Epithelial cell of esophagus (primary cell): ENCODE results near the gene SLC7A9.
"Not testable (repeated sequence)": the region's sequence is repeated elsewhere in the genome, so short reads cannot be mapped to it uniquely, and the experiment has no call there.

Experiments
- DNase-seq: peaks from one replicate; pipeline ENCODE4 v3.0.0; 2010; ENCODE audit warnings: low read depth
- H3K4me3 ChIP-seq: 2 replicates; pipeline ENCODE4 v1.5.1; 2011; ENCODE audit warnings: mild to moderate bottlenecking, low read length, control low read depth
- TF ChIP-seq, protein P1 (sequence below): IDR thresholded peaks from 2 replicates; pipeline ENCODE4 v1.5.1; 2011; ENCODE audit warnings: low read depth, mild to moderate bottlenecking, low read length, control low read depth, inconsistent platforms; ENCODE audit not compliant: insufficient read depth; ENCODE audit errors: missing control alignments

SLC7A9 gene

DNA sequence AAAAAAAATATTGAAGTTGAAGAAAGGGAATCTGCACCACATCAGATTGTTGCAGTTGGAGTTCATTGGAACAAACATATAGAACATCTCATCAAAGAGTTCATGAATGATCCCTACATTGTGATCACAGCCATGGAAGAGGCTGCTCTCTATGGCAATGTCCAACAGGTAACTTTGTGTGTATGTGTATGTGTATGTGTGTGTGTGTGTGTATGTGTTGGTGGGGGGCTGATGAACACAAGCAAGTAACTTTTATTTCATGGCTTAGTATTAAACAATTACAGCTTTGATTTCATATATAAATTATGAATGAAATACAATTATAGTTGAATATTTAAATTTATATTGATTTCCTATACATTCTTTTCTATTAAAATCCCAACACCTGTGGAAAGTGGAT is 69.4 kb downstream of the SLC7A9 start:
- no peak overlapping the region for H3K4me3 ChIP-seq
- no peak for DNase-seq
- TF ChIP-seq, protein P1, sequence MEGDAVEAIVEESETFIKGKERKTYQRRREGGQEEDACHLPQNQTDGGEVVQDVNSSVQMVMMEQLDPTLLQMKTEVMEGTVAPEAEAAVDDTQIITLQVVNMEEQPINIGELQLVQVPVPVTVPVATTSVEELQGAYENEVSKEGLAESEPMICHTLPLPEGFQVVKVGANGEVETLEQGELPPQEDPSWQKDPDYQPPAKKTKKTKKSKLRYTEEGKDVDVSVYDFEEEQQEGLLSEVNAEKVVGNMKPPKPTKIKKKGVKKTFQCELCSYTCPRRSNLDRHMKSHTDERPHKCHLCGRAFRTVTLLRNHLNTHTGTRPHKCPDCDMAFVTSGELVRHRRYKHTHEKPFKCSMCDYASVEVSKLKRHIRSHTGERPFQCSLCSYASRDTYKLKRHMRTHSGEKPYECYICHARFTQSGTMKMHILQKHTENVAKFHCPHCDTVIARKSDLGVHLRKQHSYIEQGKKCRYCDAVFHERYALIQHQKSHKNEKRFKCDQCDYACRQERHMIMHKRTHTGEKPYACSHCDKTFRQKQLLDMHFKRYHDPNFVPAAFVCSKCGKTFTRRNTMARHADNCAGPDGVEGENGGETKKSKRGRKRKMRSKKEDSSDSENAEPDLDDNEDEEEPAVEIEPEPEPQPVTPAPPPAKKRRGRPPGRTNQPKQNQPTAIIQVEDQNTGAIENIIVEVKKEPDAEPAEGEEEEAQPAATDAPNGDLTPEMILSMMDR: no peak

DNA sequence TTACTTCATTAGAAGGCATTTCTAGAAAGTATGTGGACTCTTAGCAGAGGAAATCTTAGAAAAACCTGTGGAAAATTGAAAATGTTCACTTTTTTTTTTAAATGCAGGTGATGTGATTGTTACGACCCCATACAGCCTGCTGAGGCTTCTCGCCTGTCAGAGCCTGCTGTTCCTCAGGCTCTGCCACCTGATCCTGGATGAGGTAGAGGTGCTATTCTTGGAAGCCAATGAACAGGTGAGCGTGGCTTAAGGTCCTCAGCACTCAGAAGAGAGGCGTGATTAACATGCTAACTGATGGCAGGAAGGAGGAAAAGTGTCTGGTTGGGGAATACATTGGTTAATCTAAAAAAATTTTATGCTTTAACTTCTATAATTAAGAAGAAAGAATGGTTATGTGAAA is 71.4 kb downstream of the SLC7A9 start:
- no peak overlapping the region for H3K4me3 ChIP-seq
- no peak for DNase-seq
- TF ChIP-seq, protein P1: no peak

DNA sequence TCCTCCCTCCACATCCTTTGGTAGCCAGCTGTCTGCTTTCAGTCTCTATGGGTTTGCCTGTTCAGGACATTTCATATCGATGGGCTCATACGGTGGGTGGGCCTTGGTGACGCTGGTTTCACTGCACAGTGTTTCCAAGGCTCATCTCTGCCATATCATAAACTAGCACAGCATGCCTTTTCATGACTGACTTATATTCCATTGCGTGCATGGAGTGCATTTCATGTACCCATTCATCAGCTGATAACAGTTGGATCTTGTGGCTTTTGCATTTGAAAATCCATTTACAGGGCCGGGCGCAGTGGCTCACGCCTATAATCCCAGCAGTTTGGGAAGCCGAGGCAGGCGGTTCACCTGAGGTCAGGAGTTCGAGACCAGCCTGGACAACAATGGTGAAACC is 80.1 kb downstream of the SLC7A9 start:
- no peak overlapping the region for H3K4me3 ChIP-seq
- TF ChIP-seq, protein P1: no peak
- DNase-seq: no peak

DNA sequence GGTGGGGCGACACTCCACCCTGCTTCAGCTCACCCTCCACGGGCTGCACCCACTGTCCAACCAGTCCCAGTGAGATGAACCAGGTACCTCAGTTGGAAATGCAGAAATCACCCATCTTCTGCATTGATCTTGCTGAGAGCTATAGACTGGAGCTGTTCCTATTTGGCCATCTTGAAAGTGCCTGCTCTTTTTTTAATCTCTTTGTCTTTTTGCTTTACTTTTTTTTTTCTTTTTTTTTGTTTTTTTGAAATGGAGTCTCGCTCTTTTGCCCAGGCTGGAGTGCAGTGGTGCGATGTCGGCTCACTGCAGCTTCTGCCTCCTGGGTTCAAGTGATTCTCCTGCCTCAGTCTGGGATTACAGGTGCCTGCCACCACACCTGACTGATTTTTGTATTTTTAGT is 81.7 kb downstream of the SLC7A9 start:
- DNase-seq, H3K4me3 ChIP-seq: not testable (repeated sequence)

DNA sequence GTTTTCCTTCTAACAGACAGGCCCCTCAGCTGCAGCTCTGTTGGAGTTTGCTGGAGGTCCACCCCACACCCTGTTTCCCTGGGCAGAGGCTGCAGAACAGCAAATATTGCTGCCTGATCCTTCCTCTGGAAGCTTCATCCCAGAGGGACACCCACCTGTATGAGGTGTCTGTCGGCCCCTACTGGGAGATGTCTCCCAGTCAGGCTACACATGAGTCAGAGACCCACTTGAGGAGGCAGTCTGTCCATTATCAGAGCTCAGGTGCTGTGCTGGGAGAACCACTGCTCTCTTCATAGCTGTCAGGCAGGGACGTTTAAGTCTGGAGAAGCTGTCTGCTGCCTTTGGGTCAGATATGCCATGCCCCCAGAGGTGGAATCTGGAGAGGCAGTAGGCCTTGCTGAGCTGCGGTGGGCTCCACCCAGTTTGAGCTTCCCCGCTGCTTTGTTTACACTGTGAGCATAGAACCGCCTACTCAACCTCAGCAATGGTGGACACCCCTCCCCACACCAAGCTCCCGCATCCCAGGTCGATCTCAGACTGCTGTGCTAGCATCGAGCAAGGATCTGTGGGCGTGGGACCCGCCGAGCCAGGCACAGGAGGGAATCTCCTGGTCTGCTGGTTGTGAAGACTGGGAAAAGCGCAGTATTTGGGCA is 82.3 kb downstream of the SLC7A9 start:
- not testable (repeated sequence) for DNase-seq, H3K4me3 ChIP-seq

DNA sequence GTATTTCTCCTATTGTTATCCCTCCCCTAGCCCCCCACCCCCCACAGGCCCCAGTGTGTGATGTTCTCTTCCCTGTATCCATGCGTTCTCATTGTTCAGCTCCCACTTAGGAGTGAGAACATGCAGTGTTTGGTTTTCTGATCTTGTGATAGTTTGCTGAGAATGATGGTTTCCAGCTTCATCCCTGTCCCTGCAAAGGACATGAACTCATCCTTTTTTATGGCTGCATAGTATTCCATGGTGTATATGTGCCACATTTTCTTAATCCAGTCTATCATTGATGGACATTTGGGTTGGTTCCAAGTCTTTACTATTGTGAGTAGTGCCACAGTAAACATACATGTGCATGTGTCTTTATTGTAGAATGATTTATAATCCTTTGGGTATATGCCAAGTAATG is 87.5 kb downstream of the SLC7A9 start:
- not testable (repeated sequence) for DNase-seq, H3K4me3 ChIP-seq

DNA sequence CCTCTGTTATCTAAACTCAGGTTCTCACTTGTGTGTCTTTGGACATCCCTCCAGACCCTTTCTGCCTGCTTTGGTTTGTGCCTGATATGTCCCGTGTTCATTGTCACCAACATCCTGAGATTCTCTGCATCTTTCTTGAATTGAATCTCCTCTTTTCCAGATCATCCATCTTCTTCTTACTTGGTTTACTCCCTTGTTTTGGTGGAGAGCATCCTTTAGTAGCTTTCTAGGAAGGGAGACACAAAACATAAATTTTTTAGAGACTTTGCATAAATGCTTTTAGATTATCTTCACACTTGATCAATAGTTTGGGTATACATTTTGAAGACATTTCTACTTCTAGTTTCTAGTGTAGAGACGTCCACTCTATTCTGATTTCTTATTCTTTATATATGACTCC is 88.3 kb downstream of the SLC7A9 start:
- DNase-seq: no peak
- TF ChIP-seq, protein P1: no peak

More for the DNA sequence above, 88.3 kb downstream of the SLC7A9 start:
- no peak overlapping the region for H3K4me3 ChIP-seq
